Common myeloid progenitor, CD34-positive (primary cell): ENCODE data around the gene BATF.
A peak's percentile ranks its signal among the peaks of the same experiment; 100 is the strongest.

Source experiments
- CTCF ChIA-PET: fragments of 350-600 bp; sonication (Branson Sonifier 250); formaldehyde crosslinking; loops from one replicate; lab custom pipeline; 2021; ENCODE audit warnings: antibody characterized with exemption; lab: Charles Lee
- POLR2A ChIA-PET: fragments of 350-600 bp; sonication (Branson Sonifier 250); formaldehyde crosslinking; loops from one replicate; lab custom pipeline; 2021; ENCODE audit warnings: antibody characterized with exemption; lab: Charles Lee
- DNase-seq, 3 donors: peaks; one replicate each; pipeline versions ENCODE4 v3.0.0 to v3.0.0-alpha.2; 2013
- H3K27ac ChIP-seq, 2 experiments: 1 replicate in 1 of 2; 2 replicates in 1 of 2; pipeline ENCODE4 v1.7.0; 2013; ENCODE audit warnings: inconsistent platforms in 2 of 2, low read length in 2 of 2, mild to moderate bottlenecking in 2 of 2, low read depth in 1 of 2, moderate library complexity in 1 of 2; ENCODE audit not compliant: severe bottlenecking in 2 of 2, insufficient read depth in 1 of 2, poor library complexity in 1 of 2
- H3K27me3 ChIP-seq, 5 experiments: replicated peaks in 2 of 5; 1 replicate in 3 of 5; 2 replicates in 2 of 5; pipeline versions ENCODE4 v1.6.1 to v1.7.0; 2013; ENCODE audit warnings: low read length in 4 of 5, mild to moderate bottlenecking in 2 of 5, moderate library complexity in 2 of 5, inconsistent platforms in 1 of 5; ENCODE audit not compliant: insufficient read depth in 5 of 5, control insufficient read depth in 4 of 5
- H3K36me3 ChIP-seq, 4 experiments: 1 replicate in 2 of 4; 2 replicates in 2 of 4; pipeline versions ENCODE4 v1.6.1 to v1.7.0; 2013; ENCODE audit warnings: low read length in 3 of 4, control low read depth in 1 of 4, mild to moderate bottlenecking in 1 of 4; ENCODE audit not compliant: control insufficient read depth in 4 of 4, insufficient read depth in 4 of 4
- H3K4me1 ChIP-seq, 4 experiments: 1 replicate in 3 of 4; 2 replicates in 1 of 4; pipeline versions ENCODE4 v1.6.1 to v1.7.1; 2013; ENCODE audit warnings: low read length in 3 of 4, mild to moderate bottlenecking in 3 of 4, control low read depth in 1 of 4, inconsistent platforms in 1 of 4, moderate library complexity in 1 of 4; ENCODE audit not compliant: control insufficient read depth in 4 of 4, insufficient read depth in 4 of 4; ENCODE audit errors: control extremely low read depth in 1 of 4
- H3K4me3 ChIP-seq, 7 experiments: 1 replicate in 4 of 7; 2 replicates in 3 of 7; pipeline versions ENCODE4 v1.5.1 to v1.7.0; 2013; ENCODE audit warnings: mild to moderate bottlenecking in 7 of 7, low read length in 6 of 7, moderate library complexity in 6 of 7, inconsistent platforms in 2 of 7, low read depth in 2 of 7, control low read depth in 1 of 7; ENCODE audit not compliant: insufficient read depth in 4 of 7, control insufficient read depth in 1 of 7; ENCODE audit errors: extremely low read depth in 1 of 7
- H3K9me3 ChIP-seq, 5 experiments: 1 replicate in 4 of 5; 2 replicates in 1 of 5; pipeline versions ENCODE4 v1.6.1 to v1.7.1; 2013; ENCODE audit warnings: low read length in 4 of 5, mild to moderate bottlenecking in 2 of 5, inconsistent platforms in 1 of 5, low read depth in 1 of 5, moderate library complexity in 1 of 5; ENCODE audit not compliant: control insufficient read depth in 4 of 5, insufficient read depth in 2 of 5; ENCODE audit errors: control extremely low read depth in 1 of 5
- WGBS: methylation state at CpG from one replicate; pipeline ENCODE4 v1.1.5; 2013; ENCODE audit not compliant: insufficient coverage; 5-methylcytosine and 5-hydroxymethylcytosine counted together

BATF gene

DNA sequence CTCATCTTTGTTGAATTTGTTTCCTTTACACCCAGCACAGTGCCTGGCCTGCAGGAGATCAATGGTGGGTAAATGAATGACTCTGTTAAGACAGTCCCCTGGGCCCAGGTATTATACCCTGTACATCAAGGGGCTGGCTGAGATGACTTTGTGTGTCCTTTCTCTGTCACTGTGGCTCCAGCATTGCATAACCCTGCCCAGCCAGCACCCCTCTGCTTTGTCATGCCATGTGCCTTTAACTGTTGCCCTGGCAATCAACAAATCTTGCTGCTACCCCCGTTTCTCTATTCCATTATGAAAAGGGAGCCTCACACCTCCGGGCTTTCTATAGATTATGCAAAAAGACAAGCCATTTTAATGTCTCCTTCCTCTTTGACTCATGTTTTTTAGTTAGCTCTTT lies 48.5 kb downstream of the BATF start:
- peaks cover 0 to 8% (median 3%) of the 10 kb centered on the region in 4 experiments for H3K4me1 ChIP-seq
- POLR2A ChIA-PET, result interaction anchor here (0.6 kb wide), 1 partner anchor 260 kb away, joined by 3 read pairs; no protein-coding TSS in a partner anchor
- H3K27me3 ChIP-seq, result no peaks in the 10 kb centered on the region
- CTCF ChIA-PET, result interaction anchor here (1.2 to 11.1 kb wide), 3 partner anchors 9 to 82 kb away, joined by 3 to 221 read pairs (median 66); no protein-coding TSS in a partner anchor
- H3K36me3 ChIP-seq, result no peaks in the 10 kb centered on the region
- H3K9me3 ChIP-seq, result no peaks in the 10 kb centered on the region
- peak in 2 of 3 donors; percentile 66 to 74 for DNase-seq
- H3K4me3 ChIP-seq, result no peak overlapping the region
- H3K27ac ChIP-seq, result no peak overlapping the region
- no CpG with 5 or more reads among the region's 2 CpGs for WGBS

DNA sequence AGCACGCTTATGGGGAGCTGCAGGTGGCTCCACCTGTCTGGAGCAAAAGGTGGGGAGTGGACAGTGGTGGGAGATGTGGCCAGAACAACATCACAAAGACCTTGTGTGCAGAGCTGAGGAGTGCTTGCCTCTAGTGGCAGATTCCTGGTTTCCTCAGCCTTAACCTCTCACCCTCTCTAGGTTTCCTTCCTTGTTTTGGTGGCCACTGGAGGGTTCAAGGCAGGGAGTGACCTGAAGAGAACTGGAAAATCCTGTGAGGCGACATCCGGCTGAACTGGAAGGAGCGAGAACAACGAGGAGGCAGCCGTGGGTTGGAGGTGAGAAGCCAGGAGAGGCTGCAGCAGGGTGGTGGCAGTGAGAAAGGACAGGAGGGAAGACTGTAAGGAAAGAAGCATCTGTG lies 49.8 kb downstream of the BATF start:
- WGBS, result 95% methylated on average over 6 of the region's 6 CpGs
- no peak overlapping the region for H3K4me3 ChIP-seq
- ChIA-PET CTCF (interaction anchor here (1.2 to 11.1 kb wide), 4 partner anchors 10 to 81 kb away, joined by 3 to 221 read pairs (median 36); no protein-coding TSS in a partner anchor), POLR2A (interaction anchor here (0.6 kb wide), 1 partner anchor 17 kb away, joined by 4 read pairs; no protein-coding TSS in a partner anchor)
- no peaks in the 10 kb centered on the region for H3K27me3 ChIP-seq
- no peaks in the 10 kb centered on the region for H3K9me3 ChIP-seq
- DNase-seq, result no peak
- H3K27ac ChIP-seq, result no peak overlapping the region
- peaks cover 0 to 8% (median 1%) of the 10 kb centered on the region in 4 experiments for H3K4me1 ChIP-seq
- H3K36me3 ChIP-seq, result no peaks in the 10 kb centered on the region

DNA sequence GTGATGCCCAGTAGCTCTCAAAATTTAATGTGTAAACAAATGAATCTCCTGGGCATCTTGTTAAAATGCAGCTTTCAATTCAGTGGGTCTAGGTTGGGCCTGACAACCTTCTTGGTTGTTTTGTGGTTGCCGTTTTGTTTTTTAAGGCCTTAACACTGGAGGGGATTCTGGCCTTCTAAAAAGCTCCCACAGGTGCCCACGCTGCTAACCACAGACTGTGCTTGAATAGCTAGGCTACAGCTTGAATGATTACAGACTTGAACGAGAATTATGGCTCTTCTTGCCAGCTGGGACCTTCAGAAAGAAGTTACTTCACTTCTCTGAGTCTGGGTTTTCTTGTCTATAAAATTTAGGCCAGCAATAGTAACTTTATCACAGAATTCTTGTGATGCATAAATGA lies 54.8 kb downstream of the BATF start:
- Histone ChIP-seq H3K9me3 (no peaks in the 10 kb centered on the region), H3K36me3 (no peaks in the 10 kb centered on the region), H3K27me3 (peaks cover 0 to 3% (median 0%) of the 10 kb centered on the region in 5 experiments), H3K27ac (no peak overlapping the region), H3K4me1 (peaks cover 0 to 15% (median 14%) of the 10 kb centered on the region in 4 experiments), H3K4me3 (no peak overlapping the region)
- ChIA-PET CTCF (interaction anchor here (0.8 to 11.1 kb wide), 30 partner anchors 10 to 812 kb away, joined by 3 to 221 read pairs (median 4); partner anchors contain the start of genes BATF, ERG28 and TTLL5), POLR2A (interaction anchor here (0.6 kb wide), 2 partner anchors 13 to 77 kb away, joined by 3 to 4 read pairs; no protein-coding TSS in a partner anchor)
- WGBS, result 64% methylated on average over 2 of the region's 3 CpGs
- no peak for DNase-seq

DNA sequence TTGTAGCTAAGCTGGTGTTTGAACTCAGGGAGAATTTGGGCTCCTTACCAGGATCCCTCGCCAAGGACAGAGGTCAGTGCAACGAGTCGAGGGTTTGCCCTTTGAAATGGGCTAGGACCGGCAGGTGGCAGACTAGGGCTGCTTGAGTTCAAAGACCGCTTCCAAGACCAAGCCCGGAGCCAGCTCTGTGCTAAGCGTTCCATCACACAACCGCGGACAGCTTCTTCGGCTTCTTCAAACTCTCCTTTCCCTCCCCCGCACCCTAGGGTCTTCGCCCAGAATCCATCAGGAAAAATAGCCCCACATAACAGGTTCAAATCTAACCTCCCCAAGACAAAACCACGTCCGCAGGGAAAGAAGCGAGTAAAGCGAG lies 55.4 kb downstream of the BATF start:
- DNase-seq, result peak; percentile 74 to 82 (median 81)
- Histone ChIP-seq H3K9me3 (no peaks in the 10 kb centered on the region), H3K4me1 (peaks cover 0 to 15% (median 14%) of the 10 kb centered on the region in 4 experiments), H3K27me3 (peaks cover 0 to 3% (median 0%) of the 10 kb centered on the region in 5 experiments), H3K4me3 (peak overlapping the region; percentile 48 to 86 (median 74)), H3K36me3 (no peaks in the 10 kb centered on the region), H3K27ac (no peak overlapping the region)
- 0% methylated on average over 15 of the region's 16 CpGs for WGBS
- POLR2A ChIA-PET, result interaction anchor here (0.6 kb wide), 1 partner anchor 76 kb away, joined by 3 read pairs; no protein-coding TSS in a partner anchor
- CTCF ChIA-PET, result interaction anchor here (0.6 to 11.1 kb wide), 32 partner anchors 10 to 1451 kb away, joined by 3 to 221 read pairs (median 4); partner anchors contain the start of genes BATF, ERG28 and TTLL5

DNA sequence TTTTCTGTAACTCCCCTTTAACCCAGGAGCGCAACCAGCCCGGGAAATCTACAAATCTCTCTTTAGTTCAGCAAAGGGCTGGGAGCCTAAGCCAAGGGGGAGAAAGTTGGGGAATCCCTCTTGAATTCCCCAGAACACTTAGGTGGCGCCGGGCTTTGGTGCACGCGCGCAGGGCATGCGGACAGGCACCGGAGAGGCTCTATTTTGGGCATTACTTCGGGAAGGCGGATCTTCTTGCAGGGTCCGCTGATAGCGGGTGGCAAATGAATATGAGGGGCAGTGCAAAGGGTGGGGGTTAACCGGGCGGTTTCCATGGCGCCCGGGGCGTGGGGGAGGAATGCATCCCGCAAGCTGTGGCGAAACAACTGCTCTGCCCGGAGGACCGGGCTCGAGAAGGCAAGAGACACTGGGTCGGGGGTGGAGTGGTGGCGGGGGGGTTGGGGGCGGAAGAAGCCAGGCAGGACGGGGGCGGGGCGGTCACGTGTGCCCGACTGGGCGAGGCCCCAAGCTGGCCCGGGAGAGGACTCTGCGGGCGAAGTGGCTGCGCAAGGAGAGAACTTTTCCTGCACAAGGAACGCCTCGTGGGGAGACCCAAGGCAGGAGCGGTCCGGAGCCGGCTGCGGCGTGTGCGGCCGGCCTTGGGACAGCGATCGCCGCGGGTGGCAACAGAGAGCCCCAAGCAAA lies 56.0 kb downstream of the BATF start, which contains the start of gene FLVCR2:
Gene FLVCR2, plus strand, starts transcription at position 519 of the 684 bp plus-strand sequence. CDS start 353 bp downstream, outside the sequence.
- WGBS, result 0% methylated on average over 34 of the region's 49 CpGs
- H3K27me3 ChIP-seq, result peaks cover 0 to 3% (median 0%) of the 10 kb centered on the region in 5 experiments
- no peaks in the 10 kb centered on the region for H3K36me3 ChIP-seq
- H3K9me3 ChIP-seq, result no peaks in the 10 kb centered on the region
- H3K4me1 ChIP-seq, result peaks cover 0 to 15% (median 14%) of the 10 kb centered on the region in 4 experiments
- ChIA-PET POLR2A (no interaction called here), CTCF (interaction anchor here (0.6 to 11.1 kb wide), 27 partner anchors 9 to 1451 kb away, joined by 3 to 221 read pairs (median 5); partner anchors contain the start of genes BATF, ERG28 and TTLL5)
- peak within 1 kb of the TSS; percentile 48 to 86 (median 74) for H3K4me3 ChIP-seq
- peak; percentile 34 to 71 (median 65) for DNase-seq
- no peak within 1 kb of the TSS for H3K27ac ChIP-seq

DNA sequence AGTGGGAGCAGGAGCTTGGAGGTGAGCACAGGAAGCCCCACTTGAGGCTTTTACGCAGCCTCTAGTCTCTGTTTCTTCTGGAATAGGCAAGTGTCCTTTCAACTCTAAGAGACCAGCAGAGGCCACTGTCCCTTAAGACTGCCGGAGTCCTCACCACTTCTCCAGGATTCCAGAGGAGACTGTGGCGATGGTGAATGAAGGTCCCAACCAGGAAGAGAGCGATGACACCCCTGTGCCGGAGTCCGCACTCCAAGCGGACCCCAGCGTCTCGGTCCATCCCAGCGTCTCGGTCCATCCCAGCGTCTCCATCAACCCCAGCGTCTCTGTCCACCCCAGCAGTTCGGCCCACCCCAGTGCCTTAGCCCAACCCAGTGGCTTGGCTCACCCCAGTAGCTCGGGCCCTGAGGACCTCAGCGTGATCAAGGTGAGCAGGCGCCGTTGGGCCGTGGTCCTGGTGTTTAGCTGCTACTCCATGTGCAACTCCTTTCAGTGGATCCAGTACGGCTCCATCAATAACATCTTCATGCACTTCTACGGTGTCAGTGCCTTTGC lies 56.6 kb downstream of the BATF start:
- Histone ChIP-seq H3K4me3 (peak overlapping the region; percentile 42 to 86 (median 72)), H3K9me3 (no peaks in the 10 kb centered on the region), H3K36me3 (no peaks in the 10 kb centered on the region), H3K4me1 (peaks cover 0 to 15% (median 14%) of the 10 kb centered on the region in 4 experiments), H3K27ac (no peak overlapping the region), H3K27me3 (peaks cover 0 to 3% (median 0%) of the 10 kb centered on the region in 5 experiments)
- POLR2A ChIA-PET, result no interaction called here
- CTCF ChIA-PET, result interaction anchor here (1.4 to 11.1 kb wide), 7 partner anchors 17 to 131 kb away, joined by 4 to 221 read pairs (median 6); partner anchors contain the start of genes ERG28 and TTLL5
- DNase-seq, result no peak
- WGBS, result 45% methylated on average over 20 of the region's 21 CpGs
